HL-60/S4 treated with retinoic acid at 250 ng/mL for 4 days and 3 days (cell line): ENCODE data around the gene CPLX1.

Experiments
- in situ Hi-C: fragments of 300-500 bp; cut with MboI; formaldehyde crosslinking; loops from 2 replicates; pipeline ENCODE4 v1.7.0; 2022; ENCODE audit warnings: low sequenced_read_pairs

Gene CPLX1

GRCh38 chr4:856225-856901 lies 30.4 kb upstream of the CPLX1 start:
- in situ Hi-C loops = no loop called here

GRCh38 chr4:855880-856224 lies 29.9 kb upstream of the CPLX1 start:
- in situ Hi-C loops = no loop called here

- in situ Hi-C loops = no loop called here
Measured at GRCh38 chr4:854356-854755, 28.4 kb upstream of the CPLX1 start.

GRCh38 chr4:853416-853781 lies 27.5 kb upstream of the CPLX1 start:
- in situ Hi-C loops = no loop called here

GRCh38 chr4:851701-852430 lies 25.9 kb upstream of the CPLX1 start:
- in situ Hi-C loops = no loop called here

GRCh38 chr4:850323-850945 lies 24.5 kb upstream of the CPLX1 start:
- in situ Hi-C loops = no loop called here

GRCh38 chr4:849478-850175 lies 23.7 kb upstream of the CPLX1 start:
- in situ Hi-C loops = no loop called here

- in situ Hi-C loops = no loop called here
Measured at GRCh38 chr4:848803-849477, 23.0 kb upstream of the CPLX1 start.

GRCh38 chr4:848307-848691 lies 22.4 kb upstream of the CPLX1 start:
- in situ Hi-C loops = no loop called here

- in situ Hi-C loops = no loop called here
Measured at GRCh38 chr4:845836-846251, 19.9 kb upstream of the CPLX1 start.

GRCh38 chr4:845233-845835 lies 19.4 kb upstream of the CPLX1 start:
- in situ Hi-C loops = no loop called here

GRCh38 chr4:844752-845232 lies 18.9 kb upstream of the CPLX1 start:
- in situ Hi-C loops = no loop called here

- in situ Hi-C loops = no loop called here
Measured at GRCh38 chr4:839675-840443, 13.9 kb upstream of the CPLX1 start.

- in situ Hi-C loops = no loop called here
Measured at GRCh38 chr4:837772-838171, 11.8 kb upstream of the CPLX1 start.

GRCh38 chr4:836750-837301 lies 10.9 kb upstream of the CPLX1 start:
- in situ Hi-C loops = no loop called here

- in situ Hi-C loops = no loop called here
Measured at GRCh38 chr4:836003-836511, 10.1 kb upstream of the CPLX1 start.

GRCh38 chr4:835148-836002 lies 9.4 kb upstream of the CPLX1 start:
- in situ Hi-C loops = no loop called here

- in situ Hi-C loops = no loop called here
Measured at GRCh38 chr4:834368-835147, 8.6 kb upstream of the CPLX1 start.
